Endothelial cell of umbilical vein (primary cell): ENCODE data around the gene MAP4K4. TPM values are rescaled to one million over a fixed set of nuclear protein-coding genes. Genes with fewer than 3 reads are reported as not detected.

Experiments used
- BruUV-seq: library from RNA; stranded (reverse); fragments of 400-500 nt; replicated peaks from 2 replicates; lab custom pipeline; 2021; lab: Mats Ljungman, UMichigan
- CTCF ChIA-PET: fragments of 300-600, 350-600 bp; sonication (Branson Sonifier 250); formaldehyde crosslinking; loops from one replicate; lab custom pipeline; 2021; ENCODE audit warnings: antibody characterized with exemption, inconsistent platforms; lab: Charles Lee
- POLR2A ChIA-PET: fragments of 300-600, 350-600 bp; sonication (Branson Sonifier 250); formaldehyde crosslinking; loops from one replicate; lab custom pipeline; 2021; ENCODE audit warnings: antibody characterized with exemption, inconsistent platforms; lab: Charles Lee
- DNase-seq: peaks from one replicate; pipeline ENCODE4 v3.0.0-alpha.2; 2011; ENCODE audit warnings: low read depth, low spot score
- FAIRE-seq: peaks from 2 replicates; lab custom pipeline; 2011; peaks lifted over from hg19 to GRCh38; lab: Jason Lieb, UNC
- H2AFZ ChIP-seq: 2 replicates; pipeline ENCODE4 v1.6.0; 2012; ENCODE audit warnings: low read depth, low read length, control low read depth, inconsistent platforms
- H3K27ac ChIP-seq: 2 replicates; pipeline ENCODE4 v1.5.1; 2011; ENCODE audit warnings: low read depth, mild to moderate bottlenecking, control low read depth, low read length, moderate library complexity; ENCODE audit not compliant: insufficient read depth
- H3K27me3 ChIP-seq, 2 experiments: 2 replicates each; pipeline versions ENCODE4 v1.6.0 to v1.6.1; 2011; ENCODE audit warnings: low read length in 2 of 2, mixed read lengths in 1 of 2; ENCODE audit not compliant: control insufficient read depth in 2 of 2, insufficient read depth in 2 of 2
- H3K36me3 ChIP-seq, 2 experiments: 2 replicates in 1 of 2; 3 replicates in 1 of 2; pipeline ENCODE4 v1.5.1; 2011; ENCODE audit warnings: low read length in 2 of 2, mild to moderate bottlenecking in 1 of 2, moderate library complexity in 1 of 2; ENCODE audit not compliant: control insufficient read depth in 2 of 2, insufficient read depth in 2 of 2; ENCODE audit errors: extremely low read depth in 1 of 2
- H3K4me1 ChIP-seq: 3 replicates; pipeline ENCODE4 v1.5.1; 2011; ENCODE audit warnings: mild to moderate bottlenecking, low read length; ENCODE audit not compliant: control insufficient read depth, insufficient read depth; ENCODE audit errors: extremely low read depth
- H3K4me2 ChIP-seq: 2 replicates; pipeline ENCODE4 v1.6.1; 2011; ENCODE audit warnings: low read length, control low read depth, mixed read lengths; ENCODE audit not compliant: insufficient read depth
- H3K4me3 ChIP-seq, 3 experiments: fragments of 200-600 bp in 1 of 3; sonication (generic), shearing (Covaris generic) in 1 of 3; replicated peaks in 1 of 3; 2 replicates each; pipeline ENCODE4 v1.5.1; 2011 to 2016; ENCODE audit warnings: control low read depth in 3 of 3, low read length in 3 of 3, mild to moderate bottlenecking in 2 of 3, inconsistent platforms in 1 of 3, low read depth in 1 of 3, moderate library complexity in 1 of 3; ENCODE audit not compliant: insufficient read depth in 1 of 3
- H3K79me2 ChIP-seq: 2 replicates; pipeline ENCODE4 v1.6.0; 2012; ENCODE audit warnings: low read length, inconsistent platforms; ENCODE audit not compliant: control insufficient read depth, insufficient read depth
- H3K9ac ChIP-seq: replicated peaks from 2 replicates; pipeline ENCODE3; 2011; ENCODE audit warnings: low read length, control low read depth; ENCODE audit not compliant: insufficient read depth; ENCODE audit errors: extremely low read depth
- H3K9me1 ChIP-seq: replicated peaks from 3 replicates; pipeline ENCODE4 v1.6.0; 2011; ENCODE audit warnings: mild to moderate bottlenecking, low read length; ENCODE audit not compliant: control insufficient read depth, insufficient read depth; ENCODE audit errors: extremely low read depth
- H3K9me3 ChIP-seq: replicated peaks from 2 replicates; pipeline ENCODE4 v1.5.1; 2012; ENCODE audit warnings: low read length, inconsistent platforms; ENCODE audit not compliant: control insufficient read depth, insufficient read depth
- H4K20me1 ChIP-seq: replicated peaks from 2 replicates; pipeline ENCODE3; 2011; ENCODE audit warnings: mild to moderate bottlenecking, low read length; ENCODE audit not compliant: control insufficient read depth, insufficient read depth; ENCODE audit errors: extremely low read depth
- CTCF ChIP-seq, 2 donors: IDR thresholded peaks; 1 replicate in 1 of 2; 2 replicates in 1 of 2; pipeline ENCODE4 v1.5.1; 2011; ENCODE audit warnings: low read length in 2 of 2, mild to moderate bottlenecking in 2 of 2, moderate library complexity in 2 of 2, control low read depth in 1 of 2, inconsistent platforms in 1 of 2, low read depth in 1 of 2; ENCODE audit not compliant: insufficient read depth in 1 of 2; ENCODE audit errors: extremely low read depth in 1 of 2
- EZH2 ChIP-seq: IDR thresholded peaks from 2 replicates; pipeline ENCODE4 v1.6.1; 2012; ENCODE audit warnings: borderline replicate concordance, low read depth, mild to moderate bottlenecking, moderate library complexity, low read length, inconsistent platforms; ENCODE audit not compliant: severe bottlenecking
- FOS ChIP-seq: IDR thresholded peaks from 2 replicates; pipeline ENCODE4 v1.6.1; 2011; ENCODE audit warnings: mild to moderate bottlenecking, low read length, moderate library complexity, borderline replicate concordance; ENCODE audit not compliant: insufficient read depth
- GATA2 ChIP-seq: IDR thresholded peaks from 2 replicates; pipeline ENCODE4 v1.7.0; 2011; ENCODE audit warnings: low read depth, mild to moderate bottlenecking, moderate library complexity, mixed read lengths, low read length; ENCODE audit not compliant: insufficient read length, insufficient read depth
- JUN ChIP-seq: IDR thresholded peaks from 2 replicates; pipeline ENCODE4 v1.6.1; 2011; ENCODE audit warnings: borderline replicate concordance, low read depth; ENCODE audit not compliant: insufficient read length, insufficient read depth
- MAX ChIP-seq: IDR thresholded peaks from 2 replicates; pipeline ENCODE4 v1.6.1; 2011; ENCODE audit not compliant: insufficient read depth, insufficient read length
- MYC ChIP-seq: IDR thresholded peaks from one replicate; pipeline ENCODE4 v1.6.1; 2011; ENCODE audit warnings: mild to moderate bottlenecking, low read depth, low read length
- POLR2A ChIP-seq: IDR thresholded peaks from 2 replicates; pipeline ENCODE4 v1.6.1; 2012; ENCODE audit warnings: low read depth, mild to moderate bottlenecking, control low read depth, low read length
- POLR2AphosphoS5 ChIP-seq: IDR thresholded peaks from 2 replicates; pipeline ENCODE4 v1.6.1; 2012; ENCODE audit warnings: low read depth, mild to moderate bottlenecking, control low read depth, low read length, moderate library complexity; ENCODE audit not compliant: insufficient read depth
- dilution Hi-C: fragments of 300-500 bp; cut with MboI; formaldehyde crosslinking; loops from one replicate; pipeline ENCODE4 v1.15.0; 2019; ENCODE audit warnings: low sequenced_read_pairs; ENCODE audit not compliant: extremely low pct_ligation_motif_present
- intact Hi-C: fragments of 100-400 bp; cut with micrococcal nuclease; formaldehyde crosslinking; loops from one replicate; pipeline ENCODE4 v1.10.0; 2022
- polyA plus RNA-seq, 4 experiments: library from polyadenylated mRNA; depleted of rRNA in 3 of 4; stranded (reverse) in 3 of 4; unstranded in 1 of 4; fragments of >200 nt; gene quantifications; 2 replicates each; pipeline versions ENCODE4 v1.2.1 to v1.2.3, GENCODE V29; 2011 to 2012; ENCODE audit warnings: missing spikeins in 1 of 4
- total RNA-seq: library from RNA; stranded (reverse); gene quantifications from 2 replicates; pipeline ENCODE4 v1.2.3, GENCODE V29; 2021

The MAP4K4 gene
- total and polyA plus RNA-seq, 2 donors (not counting 3 experiments of a cell fraction or from before 2014, with no cell fraction given): 79.4 to 269 TPM

DNA sequence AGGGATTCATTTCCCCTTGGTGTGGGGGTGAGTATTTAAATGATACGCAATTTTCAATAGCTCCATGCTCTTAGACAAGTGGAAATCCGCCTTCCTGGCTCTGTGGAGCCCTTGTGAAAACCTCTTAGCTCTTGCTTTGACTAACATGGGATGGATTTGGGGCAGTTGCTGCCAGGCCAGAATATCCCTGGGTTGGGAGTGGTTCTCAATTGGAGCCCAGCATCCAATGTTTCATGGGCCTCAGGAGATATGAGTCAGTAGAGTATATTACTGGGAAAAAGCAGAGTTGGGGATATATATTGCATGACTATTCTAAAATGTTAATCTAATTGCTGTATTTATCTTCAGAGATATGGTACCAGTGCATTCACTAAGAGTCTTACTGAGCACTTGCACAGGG, 189.8 kb downstream of the MAP4K4 start:
- intact Hi-C loops (no loop called here), dilution Hi-C loops (no loop called here)
- H3K9me3 ChIP-seq: no peaks in the 10 kb centered on the region
- CTCF ChIA-PET: interaction anchor here (0.7 kb wide), 1 partner anchor 8 kb away, joined by 4 read pairs; no protein-coding TSS in a partner anchor
- POLR2A ChIA-PET: no interaction called here
- TF ChIP-seq JUN (no peak), POLR2AphosphoS5 (no peak), MYC (no peak), FOS (no peak), POLR2A (no peak), EZH2 (no peak), GATA2 (no peak)
- no TSS peak for BruUV-seq
- FAIRE-seq: no peak
- no peaks in the 10 kb centered on the region for H3K27me3 ChIP-seq
- no peak overlapping the region for H3K27ac ChIP-seq
- H3K79me2 ChIP-seq: peaks cover 19% of the 10 kb centered on the region
- H3K9ac ChIP-seq: no peak overlapping the region
- peaks cover 22 to 34% of the 10 kb centered on the region in 2 experiments for H3K36me3 ChIP-seq
- H3K9me1 ChIP-seq: no peaks in the 10 kb centered on the region
- no peak for DNase-seq
- no peak overlapping the region for H3K4me3 ChIP-seq
- H2AFZ ChIP-seq: no peak overlapping the region
- H4K20me1 ChIP-seq: peaks cover 4% of the 10 kb centered on the region
- no peak overlapping the region for H3K4me2 ChIP-seq
- H3K4me1 ChIP-seq: no peaks in the 10 kb centered on the region

DNA sequence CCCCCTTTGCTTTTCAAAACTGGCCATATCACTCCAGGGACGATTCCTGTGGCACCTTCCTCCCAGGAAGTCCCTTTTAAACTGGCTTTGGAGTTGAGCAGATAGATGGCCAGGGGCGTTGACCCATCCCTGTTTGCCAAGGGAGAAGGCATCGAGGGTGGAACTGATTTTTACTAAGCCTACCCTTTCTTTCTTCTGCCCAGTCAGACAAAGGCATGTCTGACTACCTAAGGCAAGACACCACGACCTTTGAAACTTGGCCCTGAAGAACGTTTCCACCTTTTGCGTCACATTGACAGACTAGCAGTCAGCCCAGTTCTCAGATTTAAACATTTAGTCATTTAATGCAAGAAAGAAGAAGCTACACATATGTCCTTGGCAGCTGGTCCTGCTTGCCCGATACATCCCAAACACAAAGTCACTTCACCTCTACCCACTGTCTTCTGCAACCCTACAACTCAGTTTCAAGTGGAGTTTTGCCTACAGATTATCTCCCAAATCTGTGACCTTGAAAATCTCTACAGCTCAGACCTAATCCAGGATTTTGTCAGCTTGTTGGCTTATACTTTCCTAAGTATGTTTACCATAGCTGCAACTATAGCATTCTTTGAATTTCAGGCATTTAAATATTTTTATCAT, 192.1 kb downstream of the MAP4K4 start:
- Histone ChIP-seq H3K4me1 (no peaks in the 10 kb centered on the region), H3K4me3 (no peak overlapping the region), H3K4me2 (no peak overlapping the region), H3K9me3 (no peaks in the 10 kb centered on the region), H3K79me2 (peaks cover 8% of the 10 kb centered on the region), H3K9me1 (no peaks in the 10 kb centered on the region), H3K27ac (no peak overlapping the region), H3K9ac (no peak overlapping the region), H4K20me1 (no peaks in the 10 kb centered on the region), H3K36me3 (peaks cover 24 to 36% of the 10 kb centered on the region in 2 experiments), H3K27me3 (no peaks in the 10 kb centered on the region), H2AFZ (no peak overlapping the region)
- no TSS peak for BruUV-seq
- TF ChIP-seq MAX: no peak
- TF ChIP-seq FOS: no peak
- no peak for TF ChIP-seq GATA2
- TF ChIP-seq CTCF (IDR thresholded peaks at IDR 0.05; ENCODE audit: extremely low read depth in 1 of 2, insufficient read depth in 1 of 2, low read depth in 1 of 2, low read length in 2 of 2): no peak
- no peak for TF ChIP-seq POLR2A
- no peak for TF ChIP-seq EZH2
- TF ChIP-seq POLR2AphosphoS5: no peak
- TF ChIP-seq MYC: no peak
- no peak for TF ChIP-seq JUN
- FAIRE-seq: no peak
- ChIA-PET CTCF (interaction anchor here (0.5 kb wide), 1 partner anchor 210 kb away, joined by 3 read pairs; no protein-coding TSS in a partner anchor), POLR2A (no interaction called here)
- DNase-seq: no peak
- dilution Hi-C loops: no loop called here
- intact Hi-C loops: no loop called here
